SIG-M5 treated with dmso at 0.1 percent for 504 hours (cell line): ENCODE data around the gene USP30.

Experiments used
- DNase-seq: peaks from one replicate; lab custom pipeline; 2025; ENCODE audit not compliant: unreplicated experiment; lab: John Stamatoyannopoulos, UW

The USP30 gene

DNA sequence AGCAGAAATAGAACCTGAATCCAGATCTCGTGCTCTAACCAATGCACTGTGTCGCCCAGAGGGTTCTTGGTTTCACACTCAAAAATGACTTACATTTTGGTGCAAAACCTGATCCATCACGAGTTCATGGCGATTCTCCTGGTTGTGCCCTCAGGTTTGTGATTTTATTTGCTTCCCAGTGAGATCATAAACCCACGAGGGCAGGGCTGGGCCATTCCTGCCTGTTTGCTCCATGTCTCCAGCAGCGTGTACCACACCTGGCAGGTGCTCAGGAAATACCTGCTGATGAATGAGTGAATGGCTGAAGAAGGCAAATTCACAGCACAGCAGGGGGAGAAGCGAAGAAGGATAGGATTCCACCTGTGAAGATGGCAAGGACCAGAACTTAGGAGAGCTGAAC is 73.4 kb downstream of the USP30 start:
- DNase-seq, result no peak

- no peak for DNase-seq
Observed at GRCh38 chr12:109126784-109127183, 74.4 kb downstream of the USP30 start.

DNA sequence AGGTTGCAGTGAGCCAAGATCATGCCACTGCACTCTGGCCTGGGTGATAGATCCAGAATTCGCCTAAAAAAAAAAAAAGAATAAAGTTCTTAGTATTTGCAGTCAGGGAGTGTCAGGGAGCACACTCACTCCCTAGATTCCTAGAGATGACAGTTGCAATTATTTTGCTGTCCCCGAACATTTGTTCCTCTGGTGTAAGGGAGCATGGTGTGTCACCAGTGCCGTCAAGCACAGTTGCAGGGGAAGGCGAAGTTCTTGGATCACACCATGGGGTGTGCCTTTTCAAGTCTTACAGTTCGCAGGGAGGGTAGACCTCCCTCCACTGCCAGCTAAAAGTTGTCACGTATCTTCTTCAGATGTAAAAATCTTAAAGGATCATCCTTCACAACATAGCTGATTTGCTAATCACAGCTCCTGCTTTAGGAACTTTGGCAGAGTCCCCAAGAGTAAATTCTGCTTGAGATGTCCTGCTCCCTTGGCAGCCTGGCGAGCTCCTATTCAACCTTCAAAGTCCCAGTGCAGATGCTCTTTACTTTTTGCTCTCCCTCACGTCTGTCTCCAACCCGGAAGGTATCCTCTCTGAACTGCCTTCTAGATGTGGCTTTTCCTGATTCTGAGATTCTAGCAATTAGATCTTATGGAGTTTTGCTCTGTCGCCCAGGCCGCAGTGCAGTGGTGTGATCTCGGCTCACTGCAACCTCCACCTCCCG is 75.3 kb downstream of the USP30 start:
- DNase-seq, result no peak

GRCh38 chr12:109130297-109131153 is 78.1 kb downstream of the USP30 start:
- no peak for DNase-seq

DNA sequence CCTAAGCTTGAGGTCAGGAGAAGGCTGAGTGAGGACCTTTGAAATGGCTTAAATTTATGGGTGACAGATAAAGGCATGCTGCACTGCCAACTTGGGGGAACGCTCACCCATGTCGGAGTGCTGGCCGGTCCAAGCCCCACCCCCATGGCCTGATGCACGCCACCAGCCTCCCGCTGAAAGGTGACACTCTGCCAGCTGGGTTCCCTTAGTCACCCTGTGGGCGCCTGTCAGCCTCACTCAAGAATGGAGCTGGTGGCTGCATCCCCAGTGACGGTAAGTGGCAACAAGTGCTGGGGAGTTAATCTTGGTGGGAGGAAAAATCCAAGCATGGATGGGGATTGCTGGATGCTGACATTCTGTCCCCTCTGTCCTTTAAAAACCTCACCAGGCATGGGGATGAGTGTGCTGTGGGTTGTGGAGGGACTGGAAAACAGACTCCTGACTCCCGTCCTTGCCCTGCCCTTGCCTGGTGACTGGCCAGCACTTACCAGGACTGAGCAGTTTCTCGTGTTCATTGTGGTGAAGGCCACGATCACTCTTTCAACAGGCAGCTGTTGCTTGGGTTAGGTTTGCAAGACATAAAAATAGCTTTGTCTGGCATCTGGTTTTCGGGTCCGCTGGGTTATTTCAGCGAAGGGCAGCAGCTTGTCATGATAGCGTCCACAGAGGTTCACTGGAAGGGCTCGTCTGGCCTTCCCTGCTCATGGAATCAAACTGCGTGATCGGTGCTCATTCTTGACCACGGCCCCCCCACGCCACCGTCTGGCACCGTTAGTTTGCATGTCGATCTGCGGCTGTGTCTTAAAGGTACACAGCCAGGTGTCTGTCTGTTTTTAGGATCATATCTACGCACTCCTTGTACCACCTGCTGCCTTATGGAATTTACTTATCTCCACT is 79.0 kb downstream of the USP30 start:
- DNase-seq, result no peak

DNA sequence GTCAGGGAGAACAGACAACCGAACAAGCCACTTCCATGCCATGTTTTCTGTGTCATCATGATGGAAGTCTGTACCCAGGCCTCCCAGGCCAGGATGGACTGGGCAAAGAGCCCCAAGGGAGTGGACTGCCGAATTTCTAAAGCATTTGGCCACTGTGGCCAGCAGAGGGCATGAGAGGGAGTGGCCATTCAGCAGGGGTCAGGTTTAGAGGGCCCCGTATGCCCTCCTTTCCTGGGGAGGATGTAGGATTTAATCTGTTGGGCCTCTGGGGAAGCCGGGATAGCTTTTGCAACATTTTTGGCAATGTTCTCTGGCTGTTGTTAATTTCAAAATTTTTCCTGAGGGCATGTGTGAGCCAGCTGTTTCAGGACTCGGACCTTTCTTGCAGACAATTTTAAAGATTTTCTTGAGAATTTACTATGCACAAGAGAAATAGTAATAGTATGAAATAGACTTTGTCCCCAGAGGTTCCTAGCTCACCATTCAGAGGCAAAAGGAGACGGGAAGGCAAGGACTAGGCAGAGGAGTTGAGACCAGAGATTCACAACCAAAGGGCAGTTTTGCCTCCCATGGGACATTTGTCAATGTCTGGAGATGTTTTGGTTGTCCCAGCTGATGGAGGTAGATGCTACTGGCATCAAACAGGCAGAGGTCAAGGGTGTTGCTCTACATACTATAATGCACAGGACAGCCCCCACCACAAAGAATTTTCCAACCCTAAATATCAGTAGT is 82.0 kb downstream of the USP30 start:
- DNase-seq, result no peak

GRCh38 chr12:109137055-109137454 is 84.7 kb downstream of the USP30 start:
- no peak for DNase-seq
